ENCODE results near the gene ALS2CL.

DNA sequence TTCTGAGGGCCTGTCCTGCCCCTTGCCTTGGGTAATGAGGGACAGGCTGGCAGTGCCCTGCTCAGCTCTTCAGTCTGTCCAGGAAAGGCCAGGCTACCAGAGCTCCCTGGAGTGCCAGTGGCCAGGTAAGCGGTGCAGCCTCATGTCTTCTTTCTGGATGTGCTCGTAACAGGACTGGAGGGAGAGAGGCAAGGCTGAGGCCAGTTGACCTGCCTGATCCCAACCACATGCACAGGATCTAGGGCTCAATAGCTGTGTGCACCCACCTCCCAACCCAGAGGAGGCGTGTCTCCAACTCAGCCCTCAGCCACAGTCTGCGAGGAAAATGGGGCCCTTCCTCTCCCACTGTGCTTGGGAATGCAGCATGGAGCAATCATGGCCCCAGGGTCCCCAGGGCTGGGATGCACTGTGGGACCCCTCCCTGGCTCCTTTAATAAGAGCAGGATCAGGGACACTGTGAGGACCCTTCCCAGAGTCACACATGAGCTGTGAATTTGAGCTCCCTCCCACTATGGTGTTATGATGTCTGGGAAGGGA, 22.5 kb downstream of the ALS2CL start:
- TF ChIP-seq, protein P1, sequence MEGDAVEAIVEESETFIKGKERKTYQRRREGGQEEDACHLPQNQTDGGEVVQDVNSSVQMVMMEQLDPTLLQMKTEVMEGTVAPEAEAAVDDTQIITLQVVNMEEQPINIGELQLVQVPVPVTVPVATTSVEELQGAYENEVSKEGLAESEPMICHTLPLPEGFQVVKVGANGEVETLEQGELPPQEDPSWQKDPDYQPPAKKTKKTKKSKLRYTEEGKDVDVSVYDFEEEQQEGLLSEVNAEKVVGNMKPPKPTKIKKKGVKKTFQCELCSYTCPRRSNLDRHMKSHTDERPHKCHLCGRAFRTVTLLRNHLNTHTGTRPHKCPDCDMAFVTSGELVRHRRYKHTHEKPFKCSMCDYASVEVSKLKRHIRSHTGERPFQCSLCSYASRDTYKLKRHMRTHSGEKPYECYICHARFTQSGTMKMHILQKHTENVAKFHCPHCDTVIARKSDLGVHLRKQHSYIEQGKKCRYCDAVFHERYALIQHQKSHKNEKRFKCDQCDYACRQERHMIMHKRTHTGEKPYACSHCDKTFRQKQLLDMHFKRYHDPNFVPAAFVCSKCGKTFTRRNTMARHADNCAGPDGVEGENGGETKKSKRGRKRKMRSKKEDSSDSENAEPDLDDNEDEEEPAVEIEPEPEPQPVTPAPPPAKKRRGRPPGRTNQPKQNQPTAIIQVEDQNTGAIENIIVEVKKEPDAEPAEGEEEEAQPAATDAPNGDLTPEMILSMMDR (conservative IDR thresholded peaks at IDR 0.05; ENCODE audit: low read depth in 2 of 2): no peak
- TF ChIP-seq EZH2phosphoT487 (IDR thresholded peaks at IDR 0.05; ENCODE audit: unreplicated experiment): no peak
- TF ChIP-seq JUNB (IDR thresholded peaks at IDR 0.05; ENCODE audit: unreplicated experiment): no peak
- TF ChIP-seq POLR2AphosphoS5 (IDR thresholded peaks at IDR 0.05; ENCODE audit: low read depth): no peak
- no peak for TF ChIP-seq CREB1 (CRISPR knock-in tag; IDR thresholded peaks at IDR 0.05; ENCODE audit: low read depth)

Measured in GM23338 (cell line).